Tibial nerve (tissue), 4 donors: ENCODE measurements around the gene GPC6.

Experiments
- EP300 ChIP-seq, 2 donors: sonication (generic); formaldehyde crosslinking; IDR thresholded peaks; one replicate each; pipeline ENCODE4 v1.6.1; 2017; ENCODE audit warnings: antibody characterized with exemption in 2 of 2, mild to moderate bottlenecking in 1 of 2
- POLR2A ChIP-seq, 2 donors: fragments of 450-650 bp; IDR thresholded peaks; one replicate each; pipeline ENCODE4 v1.6.1; 2017; ENCODE audit warnings: antibody characterized with exemption in 2 of 2, mild to moderate bottlenecking in 2 of 2, moderate library complexity in 2 of 2
- TF ChIP-seq, protein P1 (sequence below), 5 experiments: fragments of 200-600 bp in 3 of 5; fragments of 450-650 bp in 2 of 5; sonication (generic) in 3 of 5; IDR thresholded peaks; one replicate each; pipeline ENCODE4 v1.5.1; 2016 to 2019; ENCODE audit warnings: antibody characterized with exemption in 5 of 5, mild to moderate bottlenecking in 3 of 5, moderate library complexity in 2 of 5

DNA sequence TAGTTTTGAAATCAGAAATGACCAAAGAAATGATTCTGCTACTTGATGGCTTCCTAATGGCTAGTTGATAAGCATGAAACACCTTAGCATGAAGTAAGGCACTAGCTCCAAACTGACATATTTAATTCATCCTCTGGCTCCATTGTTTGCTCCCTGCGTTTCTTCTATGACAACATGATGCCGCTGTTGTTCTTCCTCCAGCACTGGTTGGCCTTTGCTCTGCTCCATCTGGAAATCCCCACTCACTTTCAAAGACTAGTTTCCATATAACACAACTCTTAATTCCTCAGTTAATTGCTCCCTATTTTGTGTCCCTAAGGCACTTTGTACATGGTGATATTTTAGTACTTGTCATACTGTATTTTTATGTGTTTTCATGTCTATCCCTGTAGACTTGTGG is 151.6 kb downstream of the GPC6 start:
- TF ChIP-seq, protein P1, sequence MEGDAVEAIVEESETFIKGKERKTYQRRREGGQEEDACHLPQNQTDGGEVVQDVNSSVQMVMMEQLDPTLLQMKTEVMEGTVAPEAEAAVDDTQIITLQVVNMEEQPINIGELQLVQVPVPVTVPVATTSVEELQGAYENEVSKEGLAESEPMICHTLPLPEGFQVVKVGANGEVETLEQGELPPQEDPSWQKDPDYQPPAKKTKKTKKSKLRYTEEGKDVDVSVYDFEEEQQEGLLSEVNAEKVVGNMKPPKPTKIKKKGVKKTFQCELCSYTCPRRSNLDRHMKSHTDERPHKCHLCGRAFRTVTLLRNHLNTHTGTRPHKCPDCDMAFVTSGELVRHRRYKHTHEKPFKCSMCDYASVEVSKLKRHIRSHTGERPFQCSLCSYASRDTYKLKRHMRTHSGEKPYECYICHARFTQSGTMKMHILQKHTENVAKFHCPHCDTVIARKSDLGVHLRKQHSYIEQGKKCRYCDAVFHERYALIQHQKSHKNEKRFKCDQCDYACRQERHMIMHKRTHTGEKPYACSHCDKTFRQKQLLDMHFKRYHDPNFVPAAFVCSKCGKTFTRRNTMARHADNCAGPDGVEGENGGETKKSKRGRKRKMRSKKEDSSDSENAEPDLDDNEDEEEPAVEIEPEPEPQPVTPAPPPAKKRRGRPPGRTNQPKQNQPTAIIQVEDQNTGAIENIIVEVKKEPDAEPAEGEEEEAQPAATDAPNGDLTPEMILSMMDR (IDR thresholded peaks at IDR 0.05) = no peak
- TF ChIP-seq POLR2A (IDR thresholded peaks at IDR 0.05) (no peak), EP300 (IDR thresholded peaks at IDR 0.05) (no peak)
